Mononuclear cell (primary cell): ENCODE results near the gene CCDC138. TPM values are rescaled to one million over a fixed set of nuclear protein-coding genes. Genes with fewer than 3 reads are reported as not detected.
"Not testable (repeated sequence)": the region's sequence is repeated elsewhere in the genome, so short reads cannot be mapped to it uniquely, and the experiment has no call there.

ENCODE experiments used
- H3K27me3 ChIP-seq: 2 replicates; pipeline ENCODE4 v1.6.0; 2011; ENCODE audit warnings: low read length, control low read depth; ENCODE audit not compliant: insufficient read depth
- H3K4me1 ChIP-seq: 2 replicates; pipeline ENCODE4 v1.5.1; 2011; ENCODE audit warnings: mild to moderate bottlenecking, low read length, control low read depth; ENCODE audit not compliant: insufficient read depth
- H3K4me3 ChIP-seq: 2 replicates; pipeline ENCODE4 v1.5.1; 2011; ENCODE audit warnings: mild to moderate bottlenecking, low read length, moderate library complexity
- H3K9me3 ChIP-seq: 2 replicates; pipeline ENCODE4 v1.5.1; 2011; ENCODE audit warnings: low read depth, mild to moderate bottlenecking, control low read depth, low read length
- total RNA-seq: library from RNA; depleted of rRNA; stranded (reverse); fragments of >200 nt; gene quantifications from one replicate; pipeline ENCODE4 v1.2.3, GENCODE V29; 2012

The CCDC138 gene, protein sequence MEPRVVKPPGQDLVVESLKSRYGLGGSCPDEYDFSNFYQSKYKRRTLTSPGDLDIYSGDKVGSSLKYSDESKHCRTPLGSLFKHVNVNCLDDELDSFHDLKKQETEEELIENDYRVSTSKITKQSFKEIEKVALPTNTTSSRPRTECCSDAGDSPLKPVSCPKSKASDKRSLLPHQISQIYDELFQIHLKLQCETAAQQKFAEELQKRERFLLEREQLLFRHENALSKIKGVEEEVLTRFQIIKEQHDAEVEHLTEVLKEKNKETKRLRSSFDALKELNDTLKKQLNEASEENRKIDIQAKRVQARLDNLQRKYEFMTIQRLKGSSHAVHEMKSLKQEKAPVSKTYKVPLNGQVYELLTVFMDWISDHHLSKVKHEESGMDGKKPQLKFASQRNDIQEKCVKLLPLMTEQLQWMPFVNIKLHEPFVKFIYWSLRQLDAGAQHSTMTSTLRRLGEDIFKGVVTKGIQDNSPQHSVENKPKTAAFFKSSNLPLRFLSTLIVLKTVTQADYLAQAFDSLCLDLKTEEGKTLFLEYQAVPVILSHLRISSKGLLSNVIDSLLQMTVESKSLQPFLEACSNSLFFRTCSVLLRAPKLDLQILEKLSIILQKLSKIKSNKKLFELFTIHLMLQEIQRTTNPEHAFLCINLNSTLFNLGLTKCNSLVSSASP
- 4.9 TPM for total RNA-seq

DNA sequence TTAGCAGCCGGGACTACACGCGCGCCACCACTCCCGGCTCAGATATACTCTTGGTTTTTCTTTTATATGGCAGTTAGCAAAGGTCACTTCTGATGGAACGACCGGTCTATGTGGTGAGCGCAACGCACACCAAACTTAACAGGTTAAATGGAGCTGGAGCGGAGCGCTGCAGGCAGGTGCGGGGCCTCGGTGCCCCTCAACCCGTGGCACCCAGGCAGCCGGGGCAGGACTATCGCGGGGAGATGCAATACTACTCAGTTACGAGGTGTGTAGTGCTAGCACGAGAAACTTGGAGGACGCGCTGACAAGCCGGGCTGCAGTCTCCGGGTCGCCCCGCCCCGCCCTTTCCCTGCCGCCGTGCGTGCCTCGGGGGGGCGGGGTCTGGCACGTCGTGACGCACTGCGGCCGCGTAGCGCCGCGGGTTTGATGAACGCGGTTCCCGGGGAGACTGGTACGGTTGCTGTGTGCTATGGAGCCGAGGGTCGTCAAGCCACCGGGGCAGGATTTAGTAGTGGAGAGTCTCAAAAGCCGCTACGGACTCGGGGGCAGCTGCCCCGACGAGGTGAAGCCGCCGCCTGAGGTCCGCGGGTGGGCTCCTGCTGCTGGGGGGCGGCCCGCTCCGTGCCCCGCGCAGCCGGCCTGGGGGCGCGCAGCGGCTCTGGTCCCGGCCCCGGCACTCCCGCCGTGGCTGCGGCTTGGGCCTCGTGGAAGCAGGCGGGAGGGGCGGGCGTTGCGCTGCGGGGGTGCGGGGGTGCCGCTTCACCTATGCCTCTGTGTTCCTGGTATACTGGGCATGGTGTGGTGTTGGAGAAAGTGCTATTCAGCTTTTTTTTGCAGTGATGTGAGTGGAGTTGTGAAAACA, at the start of gene CCDC138:
TSS of gene CCDC138 (plus strand) at position 418 of the 862 bp plus-strand sequence. CDS start at position 470, 52 bp downstream.
- H3K27me3 ChIP-seq, result no peaks in the 10 kb centered on the region

GRCh38 chr2:108757973-108758372, 28.6 kb upstream of the CCDC138 start:
- not testable (repeated sequence) for H3K4me3 ChIP-seq, H3K27me3 ChIP-seq, H3K9me3 ChIP-seq, H3K4me1 ChIP-seq

More for the DNA sequence above, at the start of gene CCDC138:
- Histone ChIP-seq H3K4me1 (peaks cover 14% of the 10 kb centered on the region), H3K4me3 (peak within 1 kb of the TSS; percentile 73), H3K9me3 (no peaks in the 10 kb centered on the region)

DNA sequence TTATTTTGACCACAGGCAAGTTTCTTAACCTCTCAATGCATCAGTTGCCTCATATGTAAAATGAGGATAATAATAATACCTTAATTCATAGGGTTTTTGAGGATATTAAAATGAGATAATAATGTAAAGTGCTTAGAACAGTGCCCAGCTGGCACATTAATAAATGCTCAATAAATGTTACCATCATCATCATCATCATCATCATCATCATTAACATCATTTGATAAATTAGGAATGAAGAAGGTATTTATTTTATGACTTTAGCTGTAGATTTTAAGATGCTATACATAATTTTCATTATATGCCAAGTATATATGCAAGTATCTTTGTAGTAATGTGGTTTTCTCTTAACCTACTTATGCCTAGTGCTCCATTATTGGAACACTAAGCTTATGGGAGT, 24.0 kb upstream of the CCDC138 start:
- H3K4me1 ChIP-seq, H3K27me3 ChIP-seq, H3K4me3 ChIP-seq, H3K9me3 ChIP-seq: not testable (repeated sequence)

DNA sequence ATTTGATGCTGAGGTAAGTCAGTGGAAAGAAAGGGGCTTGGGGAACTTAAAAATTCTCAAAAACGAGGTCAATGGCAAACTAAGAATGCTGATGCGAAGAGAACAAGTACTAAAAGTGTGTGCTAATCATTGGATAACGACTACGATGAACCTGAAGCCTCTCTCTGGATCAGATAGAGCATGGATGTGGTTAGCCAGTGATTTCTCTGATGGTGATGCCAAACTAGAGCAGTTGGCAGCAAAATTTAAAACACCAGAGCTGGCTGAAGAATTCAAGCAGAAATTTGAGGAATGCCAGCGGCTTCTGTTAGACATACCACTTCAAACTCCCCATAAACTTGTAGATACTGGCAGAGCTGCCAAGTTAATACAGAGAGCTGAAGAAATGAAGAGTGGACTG, 19.9 kb upstream of the CCDC138 start:
- not testable (repeated sequence) for H3K27me3 ChIP-seq, H3K4me3 ChIP-seq

DNA sequence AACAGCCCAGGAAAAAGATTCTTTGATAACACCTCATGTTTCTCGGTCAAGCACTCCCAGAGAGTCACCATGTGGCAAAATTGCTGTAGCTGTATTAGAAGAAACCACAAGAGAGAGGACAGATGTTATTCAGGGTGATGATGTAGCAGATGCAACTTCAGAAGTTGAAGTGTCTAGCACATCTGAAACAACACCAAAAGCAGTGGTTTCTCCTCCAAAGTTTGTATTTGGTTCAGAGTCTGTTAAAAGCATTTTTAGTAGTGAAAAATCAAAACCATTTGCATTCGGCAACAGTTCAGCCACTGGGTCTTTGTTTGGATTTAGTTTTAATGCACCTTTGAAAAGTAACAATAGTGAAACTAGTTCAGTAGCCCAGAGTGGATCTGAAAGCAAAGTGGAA, 18.7 kb upstream of the CCDC138 start:
- H3K4me3 ChIP-seq, H3K9me3 ChIP-seq, H3K4me1 ChIP-seq, H3K27me3 ChIP-seq: not testable (repeated sequence)

More for the DNA sequence above, 19.9 kb upstream of the CCDC138 start:
- not testable (repeated sequence) for H3K4me1 ChIP-seq, H3K9me3 ChIP-seq

- no peak overlapping the region for H3K4me3 ChIP-seq
- no peaks in the 10 kb centered on the region for H3K27me3 ChIP-seq
- no peaks in the 10 kb centered on the region for H3K4me1 ChIP-seq
- H3K9me3 ChIP-seq, result no peaks in the 10 kb centered on the region
These were observed 10.1 kb upstream of the CCDC138 start for GRCh38 chr2:108776475-108776874.

DNA sequence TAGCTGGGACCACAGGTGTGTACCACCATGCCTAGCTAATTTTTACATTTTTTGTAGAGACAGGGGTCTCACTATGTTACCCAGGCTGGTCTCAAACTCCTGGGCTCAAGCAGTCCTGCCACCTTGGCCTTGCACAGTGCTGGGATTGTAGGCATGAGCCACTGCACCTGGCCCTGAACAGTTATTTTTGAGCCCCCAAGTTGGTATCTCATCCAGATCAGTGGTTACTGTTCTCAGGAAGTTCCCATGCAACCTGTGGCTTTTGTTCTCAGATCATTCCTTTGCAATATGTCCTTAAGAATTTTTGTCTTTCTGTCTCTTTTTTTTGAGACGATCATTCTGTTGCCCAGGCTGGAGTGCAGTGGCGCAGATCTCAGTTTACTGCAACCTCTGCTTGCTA, 7.7 kb upstream of the CCDC138 start:
- no peaks in the 10 kb centered on the region for H3K9me3 ChIP-seq
- no peak overlapping the region for H3K4me3 ChIP-seq
- H3K4me1 ChIP-seq, result no peaks in the 10 kb centered on the region
- H3K27me3 ChIP-seq, result no peaks in the 10 kb centered on the region

GRCh38 chr2:108786008-108786353, 590 bp upstream of the CCDC138 start:
- H3K9me3 ChIP-seq, result no peaks in the 10 kb centered on the region
- peaks cover 14% of the 10 kb centered on the region for H3K4me1 ChIP-seq
- H3K27me3 ChIP-seq, result no peaks in the 10 kb centered on the region
- peak overlapping the region; percentile 73 for H3K4me3 ChIP-seq

GRCh38 chr2:108787216-108787541, 608 bp downstream of the CCDC138 start:
- Histone ChIP-seq H3K4me1 (peaks cover 14% of the 10 kb centered on the region), H3K27me3 (no peaks in the 10 kb centered on the region), H3K4me3 (peak overlapping the region; percentile 73), H3K9me3 (no peaks in the 10 kb centered on the region)

DNA sequence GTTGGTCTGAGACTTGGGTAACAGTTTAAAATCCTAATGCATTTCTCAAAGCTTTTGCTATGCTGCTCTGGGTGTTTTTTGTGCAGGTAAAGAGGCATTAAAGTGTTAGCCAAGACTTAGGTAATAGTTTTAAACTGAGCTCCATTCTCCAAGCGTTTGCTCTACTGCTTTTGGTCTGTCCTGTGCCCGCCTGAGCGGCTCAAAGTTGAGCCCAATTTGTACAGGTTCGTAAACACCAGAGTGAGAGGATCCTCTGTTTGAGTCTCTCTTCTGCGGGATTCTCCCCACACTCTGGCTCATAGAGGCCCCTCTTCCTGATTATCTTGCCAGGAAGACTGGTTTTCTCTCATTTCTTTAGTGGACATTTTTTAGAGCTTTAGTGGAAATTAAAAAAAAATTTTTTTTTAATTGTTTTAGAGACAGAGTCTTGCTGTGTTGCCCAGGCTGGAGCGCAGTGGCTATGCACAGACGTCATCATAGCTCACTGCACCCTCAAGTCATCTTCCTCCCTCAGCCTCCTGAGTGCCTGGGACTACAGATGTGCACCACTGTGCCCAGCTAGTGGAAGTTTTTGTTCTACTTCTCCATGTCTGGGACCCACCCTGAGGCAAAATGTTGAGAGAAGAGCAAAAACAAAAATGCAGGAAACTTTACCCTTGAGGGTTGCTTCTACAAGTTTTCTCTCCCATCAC, 16.6 kb downstream of the CCDC138 start:
- Histone ChIP-seq H3K4me3 (no peak overlapping the region), H3K9me3 (no peaks in the 10 kb centered on the region), H3K4me1 (no peaks in the 10 kb centered on the region), H3K27me3 (no peaks in the 10 kb centered on the region)

DNA sequence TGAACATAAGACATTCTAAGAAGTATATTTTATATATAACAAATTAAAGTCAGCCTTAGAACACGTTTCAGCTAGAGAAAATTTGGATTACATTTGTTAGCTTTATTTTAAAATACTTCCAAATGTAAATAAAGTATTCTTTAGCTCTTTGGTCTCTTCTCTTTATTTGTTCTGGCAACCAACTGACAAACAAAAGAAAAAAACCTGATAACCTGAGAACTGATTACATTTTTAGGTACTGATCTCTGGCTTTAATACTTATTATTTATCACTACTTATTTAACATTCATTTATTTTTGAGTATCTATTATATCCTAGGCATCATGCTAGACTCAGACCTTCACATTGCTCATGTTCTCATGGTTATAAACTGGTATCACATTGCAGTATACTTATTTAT, 18.5 kb downstream of the CCDC138 start:
- Histone ChIP-seq H3K4me3 (no peak overlapping the region), H3K9me3 (peaks cover 11% of the 10 kb centered on the region)

GRCh38 chr2:108805782-108806181, 19.2 kb downstream of the CCDC138 start:
- Histone ChIP-seq H3K9me3 (peaks cover 17% of the 10 kb centered on the region), H3K4me3 (no peak overlapping the region), H3K27me3 (no peaks in the 10 kb centered on the region), H3K4me1 (no peaks in the 10 kb centered on the region)

More for the DNA sequence above, 18.5 kb downstream of the CCDC138 start:
- Histone ChIP-seq H3K27me3 (no peaks in the 10 kb centered on the region), H3K4me1 (no peaks in the 10 kb centered on the region)

DNA sequence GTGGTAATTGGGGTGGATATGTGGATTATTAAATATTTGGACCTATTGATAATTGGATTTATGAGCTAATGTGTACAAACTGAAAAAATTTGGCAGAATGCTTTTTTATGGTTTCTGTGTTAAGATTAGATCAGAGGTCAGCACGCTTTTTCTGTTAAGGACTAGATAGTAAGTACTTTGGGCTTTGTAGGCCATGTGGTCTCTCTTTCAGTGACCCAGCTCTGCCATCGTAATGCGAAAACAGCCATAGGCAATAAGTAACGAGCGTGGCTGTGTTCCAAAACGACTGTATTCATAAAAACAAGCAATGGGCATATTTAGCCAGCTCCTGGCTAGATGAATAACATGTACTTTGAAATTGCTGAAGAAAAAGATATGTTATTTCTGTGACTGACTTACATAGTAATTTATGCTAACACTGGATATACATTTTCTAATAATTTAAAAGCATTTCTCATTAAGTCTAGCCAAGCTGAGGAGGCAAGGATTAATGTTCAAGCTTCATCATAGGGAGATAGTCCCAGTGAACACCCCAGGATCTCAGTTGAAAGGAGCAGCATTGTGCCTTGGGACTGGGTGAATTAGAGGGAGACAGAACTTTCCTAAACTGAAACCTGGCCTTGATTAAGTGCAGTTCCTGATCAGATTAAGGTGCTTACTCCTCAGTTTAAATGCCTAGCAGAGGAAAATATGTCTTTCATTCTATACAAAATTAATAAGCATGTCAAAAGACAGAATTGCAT, 20.0 kb downstream of the CCDC138 start:
- Histone ChIP-seq H3K4me1 (no peaks in the 10 kb centered on the region), H3K27me3 (no peaks in the 10 kb centered on the region), H3K9me3 (peaks cover 17% of the 10 kb centered on the region), H3K4me3 (no peak overlapping the region)

DNA sequence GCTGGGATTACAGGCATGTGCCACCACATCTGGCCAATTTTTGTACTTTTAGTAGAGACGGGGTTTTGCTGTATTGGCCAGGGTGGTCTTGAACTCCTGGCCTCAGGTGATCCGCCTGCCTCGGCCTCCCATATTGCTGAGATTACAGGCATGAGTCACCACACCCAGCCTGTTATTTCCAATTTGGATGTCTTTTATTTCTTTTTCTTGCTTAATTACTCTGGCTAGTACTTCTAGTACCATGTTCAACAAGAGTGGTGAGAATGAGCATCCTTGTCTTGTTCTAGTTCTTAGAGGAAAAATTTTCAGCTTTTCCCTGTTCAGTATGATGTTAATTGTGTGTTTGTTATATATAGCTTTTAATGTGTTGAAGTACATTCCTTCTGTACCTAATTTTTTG, 23.4 kb downstream of the CCDC138 start:
- H3K27me3 ChIP-seq, result no peaks in the 10 kb centered on the region

More for the DNA sequence above, 23.4 kb downstream of the CCDC138 start:
- Histone ChIP-seq H3K4me1 (no peaks in the 10 kb centered on the region), H3K9me3 (peaks cover 17% of the 10 kb centered on the region), H3K4me3 (no peak overlapping the region)
